T-helper 17 cell (primary cell): ENCODE results near the gene COQ8B. TPM values are rescaled to one million over a fixed set of nuclear protein-coding genes. Genes with fewer than 3 reads are reported as not detected.
A peak's percentile ranks its signal among the peaks of the same experiment; 100 is the strongest.
"Not testable (repeated sequence)": the region's sequence is repeated elsewhere in the genome, so short reads cannot be mapped to it uniquely, and the experiment has no call there.

Source experiments
- ATAC-seq: fragments of 150-1000 bp; cut with Tn5 transposase; 2 replicates; pipeline ENCODE4 v1.10.0; 2021; ENCODE audit warnings: mild to moderate bottlenecking, moderate library complexity
- DNase-seq, 3 donors: peaks; one replicate each; pipeline versions ENCODE4 v3.0.0 to v3.0.0-alpha.2; 2020 to 2021
- H3K9me3 ChIP-seq: one replicate; pipeline ENCODE4 v1.7.0; 2013; ENCODE audit warnings: low read length, mild to moderate bottlenecking; ENCODE audit not compliant: control insufficient read depth, poor library complexity, severe bottlenecking
- H3K27ac Mint-ChIP-seq: one replicate; pipeline ENCODE4 v1.8.0; 2022; ENCODE audit warnings: mild to moderate bottlenecking, moderate library complexity, mixed read lengths
- H3K27me3 Mint-ChIP-seq: one replicate; pipeline ENCODE4 v1.8.0; 2022; ENCODE audit warnings: mixed read lengths
- H3K36me3 Mint-ChIP-seq: one replicate; pipeline ENCODE4 v1.8.0; 2022; ENCODE audit warnings: low read depth, mixed read lengths
- H3K4me1 Mint-ChIP-seq: one replicate; pipeline ENCODE4 v1.8.0; 2022; ENCODE audit warnings: mild to moderate bottlenecking, mixed read lengths
- H3K4me3 Mint-ChIP-seq: one replicate; pipeline ENCODE4 v1.8.0; 2022; ENCODE audit warnings: mild to moderate bottlenecking, moderate library complexity, mixed read lengths
- total RNA-seq, 4 donors: library from RNA in 2 of 4; stranded (reverse) in 2 of 4; gene quantifications; one replicate each; pipeline ENCODE4 v1.2.3 and lab custom pipeline; 2022 to 2026

The COQ8B gene
- total RNA-seq, 2 donors from 2014 or later, result 25.1 to 35.6 TPM

- no peaks in the 10 kb centered on the region for H3K27me3 Mint-ChIP-seq
- DNase-seq (no peak), ATAC-seq (no peak)
- no peaks in the 10 kb centered on the region for H3K9me3 ChIP-seq
- H3K4me1 Mint-ChIP-seq, result peaks cover 3% of the 10 kb centered on the region
- H3K4me3 Mint-ChIP-seq, result no peak overlapping the region
- no peak overlapping the region for H3K27ac Mint-ChIP-seq
- peaks cover 6% of the 10 kb centered on the region for H3K36me3 Mint-ChIP-seq
These were observed 22.5 kb upstream of the COQ8B start for GRCh38 chr19:40739030-40739839.

GRCh38 chr19:40737102-40737644 lies 20.5 kb upstream of the COQ8B start:
- ATAC-seq (no peak), DNase-seq (no peak)
- Mint-ChIP-seq H3K36me3 (peaks cover 6% of the 10 kb centered on the region), H3K4me1 (peaks cover 5% of the 10 kb centered on the region), H3K27me3 (no peaks in the 10 kb centered on the region), H3K27ac (no peak overlapping the region), H3K4me3 (no peak overlapping the region)
- H3K9me3 ChIP-seq, result no peaks in the 10 kb centered on the region

- H3K4me1 Mint-ChIP-seq, result peaks cover 5% of the 10 kb centered on the region
- H3K27ac Mint-ChIP-seq, result no peak overlapping the region
- ATAC-seq (no peak), DNase-seq (no peak)
- H3K27me3 Mint-ChIP-seq, result no peaks in the 10 kb centered on the region
- H3K36me3 Mint-ChIP-seq, result peaks cover 6% of the 10 kb centered on the region
- no peak overlapping the region for H3K4me3 Mint-ChIP-seq
- no peaks in the 10 kb centered on the region for H3K9me3 ChIP-seq
These were observed 20.0 kb upstream of the COQ8B start for GRCh38 chr19:40736661-40737060.

- ATAC-seq (no peak), DNase-seq (no peak)
- Mint-ChIP-seq H3K36me3 (peaks cover 6% of the 10 kb centered on the region), H3K27me3 (no peaks in the 10 kb centered on the region), H3K4me1 (peaks cover 5% of the 10 kb centered on the region), H3K27ac (peak overlapping the region; percentile 86), H3K4me3 (no peak overlapping the region)
- no peaks in the 10 kb centered on the region for H3K9me3 ChIP-seq
These were observed 18.5 kb upstream of the COQ8B start for GRCh38 chr19:40735013-40735771.

GRCh38 chr19:40733149-40733548 lies 16.5 kb upstream of the COQ8B start:
- no peaks in the 10 kb centered on the region for H3K27me3 Mint-ChIP-seq
- peaks cover 6% of the 10 kb centered on the region for H3K36me3 Mint-ChIP-seq
- DNase-seq (no peak), ATAC-seq (no peak)
- H3K4me3 Mint-ChIP-seq, result no peak overlapping the region
- H3K9me3 ChIP-seq, result no peaks in the 10 kb centered on the region
- H3K4me1 Mint-ChIP-seq, result peaks cover 5% of the 10 kb centered on the region
- H3K27ac Mint-ChIP-seq, result no peak overlapping the region

- H3K4me3 Mint-ChIP-seq, DNase-seq, H3K27me3 Mint-ChIP-seq, H3K27ac Mint-ChIP-seq, ATAC-seq, H3K9me3 ChIP-seq, H3K4me1 Mint-ChIP-seq, H3K36me3 Mint-ChIP-seq: not testable (repeated sequence)
These were observed 15.6 kb upstream of the COQ8B start for GRCh38 chr19:40732304-40732703.

- not testable (repeated sequence) for H3K36me3 Mint-ChIP-seq, ATAC-seq, H3K27ac Mint-ChIP-seq, DNase-seq, H3K9me3 ChIP-seq, H3K4me3 Mint-ChIP-seq, H3K4me1 Mint-ChIP-seq, H3K27me3 Mint-ChIP-seq
These were observed 13.4 kb upstream of the COQ8B start for GRCh38 chr19:40730065-40730464.

- peaks cover 17% of the 10 kb centered on the region for H3K4me1 Mint-ChIP-seq
- H3K27ac Mint-ChIP-seq, result no peak overlapping the region
These were observed 9.6 kb upstream of the COQ8B start for GRCh38 chr19:40726279-40726678.

GRCh38 chr19:40724855-40725254 lies 8.2 kb upstream of the COQ8B start:
- H3K27me3 Mint-ChIP-seq, result no peaks in the 10 kb centered on the region
- peak overlapping the region; percentile 14 for H3K27ac Mint-ChIP-seq
- no peaks in the 10 kb centered on the region for H3K36me3 Mint-ChIP-seq
- DNase-seq, result no peak
- no peak overlapping the region for H3K4me3 Mint-ChIP-seq
- peaks cover 28% of the 10 kb centered on the region for H3K4me1 Mint-ChIP-seq
- H3K9me3 ChIP-seq, result no peaks in the 10 kb centered on the region
- no peak for ATAC-seq

More at GRCh38 chr19:40726279-40726678, 9.6 kb upstream of the COQ8B start:
- Mint-ChIP-seq H3K27me3 (no peaks in the 10 kb centered on the region), H3K36me3 (no peaks in the 10 kb centered on the region), H3K4me3 (no peak overlapping the region)
- H3K9me3 ChIP-seq, result no peaks in the 10 kb centered on the region
- DNase-seq (no peak), ATAC-seq (no peak)

GRCh38 chr19:40724315-40724714 lies 7.6 kb upstream of the COQ8B start:
- no peaks in the 10 kb centered on the region for H3K9me3 ChIP-seq
- no peak for DNase-seq
- Mint-ChIP-seq H3K27ac (peak overlapping the region; percentile 70), H3K4me3 (no peak overlapping the region), H3K36me3 (no peaks in the 10 kb centered on the region), H3K4me1 (peaks cover 34% of the 10 kb centered on the region), H3K27me3 (no peaks in the 10 kb centered on the region)
- ATAC-seq, result no peak

GRCh38 chr19:40723661-40724254 lies 7.1 kb upstream of the COQ8B start:
- Mint-ChIP-seq H3K36me3 (no peaks in the 10 kb centered on the region), H3K27ac (peak overlapping the region; percentile 70), H3K27me3 (no peaks in the 10 kb centered on the region), H3K4me1 (peaks cover 37% of the 10 kb centered on the region), H3K4me3 (no peak overlapping the region)
- ATAC-seq, result no peak
- no peaks in the 10 kb centered on the region for H3K9me3 ChIP-seq
- DNase-seq, result no peak

GRCh38 chr19:40721936-40722661 lies 5.4 kb upstream of the COQ8B start:
- Mint-ChIP-seq H3K27ac (no peak overlapping the region), H3K4me1 (peaks cover 42% of the 10 kb centered on the region), H3K4me3 (no peak overlapping the region), H3K27me3 (no peaks in the 10 kb centered on the region), H3K36me3 (peaks cover 2% of the 10 kb centered on the region)
- no peak for ATAC-seq
- no peaks in the 10 kb centered on the region for H3K9me3 ChIP-seq
- DNase-seq, result no peak

- Mint-ChIP-seq H3K4me1 (peaks cover 47% of the 10 kb centered on the region), H3K27ac (peak overlapping the region; percentile 90), H3K4me3 (peak overlapping the region; percentile 81)
These were observed 4.4 kb upstream of the COQ8B start for GRCh38 chr19:40721140-40721486.

More at GRCh38 chr19:40721140-40721486, 4.4 kb upstream of the COQ8B start:
- no peaks in the 10 kb centered on the region for H3K9me3 ChIP-seq
- ATAC-seq (no peak), DNase-seq (no peak)
- Mint-ChIP-seq H3K27me3 (no peaks in the 10 kb centered on the region), H3K36me3 (peaks cover 2% of the 10 kb centered on the region)
